B cell (primary cell): ENCODE data around the gene RPAP2. TPM values are rescaled to one million over a fixed set of nuclear protein-coding genes. Genes with fewer than 3 reads are reported as not detected.

Source experiments
- ATAC-seq: fragments of 200-7000 bp; cut with Tn5 transposase; one replicate; pipeline ENCODE4 v1.10.0; 2021; ENCODE audit warnings: low read depth, mild to moderate bottlenecking, moderate number of reproducible peaks, moderate library complexity
- CTCF ChIA-PET: fragments of 350-600 bp; sonication (Branson Sonifier 250); formaldehyde crosslinking; loops from one replicate; lab custom pipeline; 2021; ENCODE audit warnings: antibody characterized with exemption, inconsistent platforms; lab: Charles Lee
- POLR2A ChIA-PET: fragments of 350-600 bp; sonication (Branson Sonifier 250); formaldehyde crosslinking; loops from one replicate; lab custom pipeline; 2021; ENCODE audit warnings: antibody characterized with exemption; lab: Charles Lee
- DNase-seq: peaks from one replicate; pipeline ENCODE4 v3.0.0; 2013
- H2AFZ ChIP-seq: 2 replicates; pipeline ENCODE4 v1.6.1; 2012; ENCODE audit warnings: mild to moderate bottlenecking, low read depth, low read length; ENCODE audit not compliant: insufficient read depth, poor library complexity, severe bottlenecking
- H3K27ac ChIP-seq, 2 donors: 1 replicate in 1 of 2; 2 replicates in 1 of 2; pipeline ENCODE4 v1.5.1; 2012 to 2013; ENCODE audit warnings: low read length in 2 of 2, mild to moderate bottlenecking in 2 of 2, moderate library complexity in 1 of 2
- H3K27me3 ChIP-seq, 4 experiments: fragments of 200-600 bp in 1 of 4; sonication (generic) in 1 of 4; replicated peaks in 1 of 4; 1 replicate in 2 of 4; 2 replicates in 2 of 4; pipeline versions ENCODE4 v1.6.1 to v1.7.0; 2013 to 2016; ENCODE audit warnings: low read length in 3 of 4, mild to moderate bottlenecking in 2 of 4, mixed read lengths in 1 of 4, moderate library complexity in 1 of 4; ENCODE audit not compliant: insufficient read depth in 4 of 4, control insufficient read depth in 3 of 4; ENCODE audit errors: control extremely low read depth in 1 of 4
- H3K36me3 ChIP-seq, 2 experiments: replicated peaks in 1 of 2; 1 replicate in 1 of 2; 2 replicates in 1 of 2; pipeline versions ENCODE4 v1.6.1 to v1.7.1; 2013; ENCODE audit warnings: low read length in 1 of 2; ENCODE audit not compliant: insufficient read depth in 2 of 2, control insufficient read depth in 1 of 2; ENCODE audit errors: control extremely low read depth in 1 of 2, extremely low read depth in 1 of 2
- H3K4me1 ChIP-seq, 2 donors: fragments of 200-600 bp in 1 of 2; sonication (generic) in 1 of 2; 1 replicate in 1 of 2; 2 replicates in 1 of 2; pipeline versions ENCODE4 v1.5.1 to v1.6.1; 2013 to 2017; ENCODE audit warnings: low read length in 2 of 2; ENCODE audit not compliant: control insufficient read depth in 2 of 2, insufficient read depth in 2 of 2
- H3K4me2 ChIP-seq: replicated peaks from 2 replicates; pipeline ENCODE3; 2012; ENCODE audit warnings: mild to moderate bottlenecking, low read depth, low read length; ENCODE audit not compliant: poor library complexity, severe bottlenecking
- H3K4me3 ChIP-seq, 5 experiments: fragments of 200-600 bp in 1 of 5; sonication (generic) in 1 of 5; 1 replicate in 3 of 5; 2 replicates in 2 of 5; pipeline versions ENCODE4 v1.5.1 to v1.7.0; 2011 to 2016; ENCODE audit warnings: low read length in 4 of 5, mild to moderate bottlenecking in 4 of 5, low read depth in 2 of 5, control low read depth in 1 of 5, moderate library complexity in 1 of 5; ENCODE audit not compliant: insufficient read depth in 1 of 5; ENCODE audit errors: control extremely low read depth in 1 of 5, extremely low read depth in 1 of 5
- H3K79me2 ChIP-seq: fragments of 200-600 bp; sonication (generic); one replicate; pipeline ENCODE4 v1.6.0; 2016; ENCODE audit warnings: low read length; ENCODE audit not compliant: control insufficient read depth, insufficient read depth
- H3K9ac ChIP-seq: fragments of 200-600 bp; sonication (generic); 2 replicates; pipeline ENCODE4 v1.6.1; 2017; ENCODE audit warnings: mild to moderate bottlenecking, low read length, moderate library complexity
- H3K9me3 ChIP-seq, 3 donors: one replicate each; pipeline versions ENCODE4 v1.6.1 to v1.7.1; 2013; ENCODE audit warnings: low read length in 2 of 3; ENCODE audit not compliant: control insufficient read depth in 2 of 3, insufficient read depth in 1 of 3; ENCODE audit errors: control extremely low read depth in 1 of 3
- H4K20me1 ChIP-seq: 2 replicates; pipeline ENCODE4 v1.6.0; 2012; ENCODE audit warnings: mild to moderate bottlenecking, low read length; ENCODE audit not compliant: insufficient read depth, control insufficient read depth, poor library complexity, severe bottlenecking
- H3K27ac Mint-ChIP-seq: one replicate; pipeline ENCODE4 v1.8.0; 2021; ENCODE audit warnings: mixed read lengths
- H3K27me3 Mint-ChIP-seq: one replicate; pipeline ENCODE4 v1.8.0; 2021; ENCODE audit warnings: mixed read lengths
- H3K4me1 Mint-ChIP-seq: one replicate; pipeline ENCODE4 v1.8.0; 2021; ENCODE audit warnings: mixed read lengths
- H3K4me3 Mint-ChIP-seq: one replicate; pipeline ENCODE4 v1.8.0; 2021; ENCODE audit warnings: mixed read lengths
- H3K9me3 Mint-ChIP-seq: one replicate; pipeline ENCODE4 v1.8.0; 2022; ENCODE audit warnings: mixed read lengths; ENCODE audit not compliant: insufficient read depth
- CTCF ChIP-seq: fragments of 200-600 bp; IDR thresholded peaks from one replicate; pipeline ENCODE4 v1.8.0; 2022; ENCODE audit warnings: antibody characterized with exemption, mild to moderate bottlenecking
- EZH2 ChIP-seq: IDR thresholded peaks from 2 replicates; pipeline ENCODE4 v1.6.1; 2012; ENCODE audit warnings: borderline replicate concordance, low read depth, mild to moderate bottlenecking, moderate library complexity, low read length; ENCODE audit not compliant: insufficient read depth, poor library complexity, severe bottlenecking
- WGBS: methylation state at CpG from one replicate; pipeline ENCODE4 v1.1.5; 2013; ENCODE audit warnings: missing lambda C conversion rate; ENCODE audit not compliant: insufficient coverage; 5-methylcytosine and 5-hydroxymethylcytosine counted together
- intact Hi-C: fragments of 100-400 bp; cut with micrococcal nuclease; formaldehyde crosslinking; loops from one replicate; pipeline ENCODE4 v1.10.0; 2022
- polyA plus RNA-seq: library from polyadenylated mRNA; depleted of rRNA; stranded (reverse); fragments of >200 nt; gene quantifications from 2 replicates; pipeline ENCODE4 v1.2.3, GENCODE V29; 2012
- total RNA-seq, 2 donors: library from RNA; stranded (reverse); fragments of 120-200 nt in 1 of 2; gene quantifications; 1 replicate in 1 of 2; 2 replicates in 1 of 2; pipeline versions ENCODE4 v1.2.3 to v1.2.4, GENCODE V29; 2013 to 2022

RPAP2 gene
- total and polyA plus RNA-seq, 2 donors (not counting 1 experiment from before 2014, with no cell fraction given): 6.3 to 31.6 TPM

GRCh38 chr1:92411511-92411910 is 112.7 kb downstream of the RPAP2 start:
- no peaks in the 10 kb centered on the region for H3K9me3 Mint-ChIP-seq
- Histone ChIP-seq H3K9ac (no peak overlapping the region), H3K36me3 (no peaks in the 10 kb centered on the region), H3K79me2 (no peaks in the 10 kb centered on the region), H3K27me3 (no peaks in the 10 kb centered on the region), H3K27ac (no peak overlapping the region), H4K20me1 (no peaks in the 10 kb centered on the region), H3K4me2 (no peak overlapping the region), H3K4me3 (no peak overlapping the region), H3K4me1 (no peaks in the 10 kb centered on the region), H2AFZ (no peak overlapping the region), H3K9me3 (no peaks in the 10 kb centered on the region)
- intact Hi-C loops: no loop called here
- TF ChIP-seq EZH2 (no peak), CTCF (no peak)
- H3K27me3 Mint-ChIP-seq: no peaks in the 10 kb centered on the region
- DNase-seq: no peak
- no CpG with 5 or more reads among the region's 1 CpG for WGBS
- no peaks in the 10 kb centered on the region for H3K4me1 Mint-ChIP-seq
- ATAC-seq: no peak
- CTCF ChIA-PET: no interaction called here
- POLR2A ChIA-PET: no interaction called here
- H3K27ac Mint-ChIP-seq: no peak overlapping the region
- no peak overlapping the region for H3K4me3 Mint-ChIP-seq

- H4K20me1 ChIP-seq: no peaks in the 10 kb centered on the region
- no peak overlapping the region for H3K27ac ChIP-seq
- ChIA-PET POLR2A (no interaction called here), CTCF (no interaction called here)
- no peak overlapping the region for H3K4me2 ChIP-seq
- no peak overlapping the region for H3K9ac ChIP-seq
- H3K9me3 ChIP-seq: no peaks in the 10 kb centered on the region
- intact Hi-C loops: no loop called here
- TF ChIP-seq CTCF (no peak), EZH2 (no peak)
- no peaks in the 10 kb centered on the region for H3K4me1 Mint-ChIP-seq
- no peaks in the 10 kb centered on the region for H3K4me1 ChIP-seq
- no peaks in the 10 kb centered on the region for H3K9me3 Mint-ChIP-seq
- no peak overlapping the region for H2AFZ ChIP-seq
- ATAC-seq (no peak), DNase-seq (no peak)
- H3K4me3 ChIP-seq: no peak overlapping the region
- no peak overlapping the region for H3K27ac Mint-ChIP-seq
- no peaks in the 10 kb centered on the region for H3K27me3 ChIP-seq
- no peaks in the 10 kb centered on the region for H3K36me3 ChIP-seq
- H3K27me3 Mint-ChIP-seq: no peaks in the 10 kb centered on the region
- H3K4me3 Mint-ChIP-seq: no peak overlapping the region
- no peaks in the 10 kb centered on the region for H3K79me2 ChIP-seq
- 86% methylated on average over 3 of the region's 4 CpGs for WGBS
Observed at GRCh38 chr1:92419642-92420041, 120.8 kb downstream of the RPAP2 start.
